OCI-LY7 (cell line): ENCODE data around the gene DENND2D. TPM values are rescaled to one million over a fixed set of nuclear protein-coding genes. Genes with fewer than 3 reads are reported as not detected.

Experiments used
- BruUV-seq: library from RNA; stranded (reverse); fragments of 400-500 nt; replicated peaks from 2 replicates; lab custom pipeline; 2021; lab: Mats Ljungman, UMichigan
- CTCF ChIA-PET: fragments of 300-600 bp; sonication (Branson Sonifier 250); formaldehyde crosslinking; loops from one replicate; lab custom pipeline; 2022; ENCODE audit warnings: antibody characterized with exemption; ENCODE audit not compliant: unreplicated experiment; lab: Charles Lee
- POLR2A ChIA-PET: fragments of 300-600 bp; sonication (Branson Sonifier 250); formaldehyde crosslinking; loops from one replicate; lab custom pipeline; 2022; ENCODE audit warnings: antibody characterized with exemption; lab: Charles Lee
- DNase-seq: peaks from one replicate; pipeline ENCODE4 v3.0.0-alpha.2; 2015; ENCODE audit warnings: low spot score
- H2AFZ ChIP-seq: fragments of 200-600 bp; sonication (generic), shearing (Covaris generic); 2 replicates; pipeline ENCODE4 v1.6.1; 2014; ENCODE audit warnings: mild to moderate bottlenecking, antibody characterized with exemption, low read length, moderate library complexity
- H3K27ac ChIP-seq: fragments of 200-600 bp; sonication (generic); 2 replicates; pipeline ENCODE4 v1.5.1; 2014; ENCODE audit warnings: mixed run types, low read depth, mild to moderate bottlenecking, moderate library complexity, low read length, inconsistent platforms; ENCODE audit not compliant: poor library complexity, severe bottlenecking
- H3K36me3 ChIP-seq: fragments of 200-600 bp; sonication (generic); 2 replicates; pipeline ENCODE4 v1.6.1; 2014; ENCODE audit warnings: mild to moderate bottlenecking, antibody characterized with exemption, low read length, moderate library complexity, mixed read lengths; ENCODE audit not compliant: insufficient read depth
- H3K4me1 ChIP-seq: fragments of 200-600 bp; sonication (generic); 2 replicates; pipeline ENCODE4 v1.5.1; 2014; ENCODE audit warnings: mild to moderate bottlenecking, low read length; ENCODE audit not compliant: insufficient read depth, poor library complexity, severe bottlenecking
- H3K4me2 ChIP-seq: fragments of 200-600 bp; sonication (generic); 2 replicates; pipeline ENCODE4 v1.6.1; 2014; ENCODE audit warnings: mild to moderate bottlenecking, low read length
- H3K4me3 ChIP-seq: fragments of 200-600 bp; sonication (generic); 2 replicates; pipeline ENCODE4 v1.5.1; 2014; ENCODE audit warnings: mild to moderate bottlenecking, low read depth, low read length; ENCODE audit not compliant: poor library complexity, severe bottlenecking
- H3K79me2 ChIP-seq: fragments of 200-600 bp; sonication (generic); 2 replicates; pipeline ENCODE4 v1.6.1; 2016; ENCODE audit warnings: low read depth, mild to moderate bottlenecking, low read length, moderate library complexity, mixed read lengths; ENCODE audit not compliant: insufficient read depth
- H3K9me2 ChIP-seq: fragments of 200-600 bp; sonication (generic); 2 replicates; pipeline ENCODE4 v1.6.1; 2016; ENCODE audit warnings: mild to moderate bottlenecking, low read length, mixed read lengths; ENCODE audit not compliant: insufficient read depth
- H3K9me3 ChIP-seq: fragments of 200-600 bp; sonication (generic); 2 replicates; pipeline ENCODE4 v1.6.1; 2014; ENCODE audit warnings: mild to moderate bottlenecking, mixed run types, low read length, mixed read lengths
- H4K20me1 ChIP-seq: fragments of 200-600 bp; sonication (generic); 2 replicates; pipeline ENCODE4 v1.6.1; 2014; ENCODE audit warnings: mild to moderate bottlenecking, antibody characterized with exemption, low read length, moderate library complexity, mixed read lengths; ENCODE audit not compliant: insufficient read depth
- CTCF ChIP-seq: fragments of 200-600 bp; sonication (generic); conservative IDR thresholded peaks from 2 replicates; pipeline ENCODE4 v1.5.1; 2014; ENCODE audit warnings: mild to moderate bottlenecking, antibody characterized with exemption, low read length, moderate library complexity, mixed read lengths
- EZH2phosphoT487 ChIP-seq: fragments of 200-600 bp; sonication (generic); IDR thresholded peaks from 2 replicates; pipeline ENCODE4 v1.6.1; 2018; ENCODE audit warnings: low read depth, borderline replicate concordance, mild to moderate bottlenecking, mixed run types, antibody characterized with exemption, low read length, moderate library complexity, mixed read lengths
- intact Hi-C: fragments of 100-400 bp; cut with micrococcal nuclease; formaldehyde crosslinking; loops from one replicate; pipeline ENCODE4 v1.10.0; 2022; ENCODE audit not compliant: unreplicated experiment
- total RNA-seq, 2 experiments: library from RNA; depleted of rRNA in 1 of 2; stranded (reverse); fragments of >200 nt in 1 of 2; shearing (Covaris generic) in 1 of 2; gene quantifications; 2 replicates each; pipeline ENCODE4 v1.2.3, GENCODE V29; 2014 to 2022

DENND2D gene
- total RNA-seq, 2 experiments from 2014 or later: 9.8 to 39.9 TPM

DNA sequence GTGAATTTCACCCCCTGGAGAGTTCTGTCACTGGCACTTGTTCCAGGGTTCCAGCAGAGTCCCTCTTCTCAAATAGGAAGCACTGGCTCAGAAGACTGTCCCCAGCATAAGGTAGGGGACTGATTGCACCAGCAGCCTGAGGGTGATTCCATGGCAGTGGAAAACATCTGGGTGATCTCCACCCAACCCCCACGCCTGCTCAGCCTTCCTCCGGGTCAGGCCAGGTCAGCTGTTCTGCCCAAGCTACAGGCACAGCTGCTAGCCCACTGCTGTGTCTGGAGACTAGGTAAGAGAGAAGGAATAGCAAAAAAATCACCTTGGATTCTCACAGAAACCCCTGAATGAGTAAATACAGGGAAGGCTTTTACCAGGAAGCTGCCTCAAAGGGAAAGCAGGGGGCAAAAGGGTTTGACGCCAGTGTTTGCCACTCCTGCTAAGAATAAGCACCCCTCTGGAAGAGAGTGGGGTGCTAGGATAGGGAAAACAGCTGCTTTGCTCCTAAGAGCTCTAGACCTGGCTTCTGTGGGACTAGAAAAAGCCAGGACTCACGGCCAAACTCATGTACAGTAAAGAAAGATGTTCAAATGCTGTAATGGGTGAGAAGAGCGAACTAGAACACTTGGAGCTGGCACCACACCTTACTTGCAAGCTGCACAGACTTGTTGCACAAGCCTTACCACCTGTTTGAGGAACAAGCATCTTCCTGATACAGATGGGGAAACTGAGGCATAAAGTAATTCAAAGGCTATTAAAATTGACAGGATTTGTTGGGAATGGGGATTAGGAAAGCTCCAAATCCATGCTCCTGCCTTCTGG lies 1.0 kb upstream of the DENND2D start:
- Histone ChIP-seq H3K27ac (peak overlapping the region; percentile 7), H3K9me2 (no peaks in the 10 kb centered on the region), H3K4me2 (peak overlapping the region; percentile 98), H3K4me3 (no peak overlapping the region), H2AFZ (no peak overlapping the region; the same call in 1 of the 2 replicates), H3K79me2 (peaks cover 7% of the 10 kb centered on the region; the same call in 1 of the 2 replicates), H3K9me3 (no peaks in the 10 kb centered on the region), H4K20me1 (no peaks in the 10 kb centered on the region), H3K4me1 (peaks cover 79% of the 10 kb centered on the region), H3K36me3 (0 out of 2 replicates have a peak, but pooled peaks cover 4% of the 10 kb centered on the region)
- POLR2A ChIA-PET: interaction anchor here (0.5 to 2.6 kb wide), 4 partner anchors 14 to 34 kb away, joined by 3 to 19 read pairs (median 4); no protein-coding TSS in a partner anchor
- DNase-seq: no peak
- TF ChIP-seq EZH2phosphoT487 (no peak), CTCF (no peak)
- intact Hi-C loops: loop anchor here (5.0 kb wide), 1 partner anchor 59 kb away; the partner anchor contains the start of genes CEPT1 and DRAM2
- BruUV-seq: no TSS peak
- CTCF ChIA-PET: no interaction called here

DNA sequence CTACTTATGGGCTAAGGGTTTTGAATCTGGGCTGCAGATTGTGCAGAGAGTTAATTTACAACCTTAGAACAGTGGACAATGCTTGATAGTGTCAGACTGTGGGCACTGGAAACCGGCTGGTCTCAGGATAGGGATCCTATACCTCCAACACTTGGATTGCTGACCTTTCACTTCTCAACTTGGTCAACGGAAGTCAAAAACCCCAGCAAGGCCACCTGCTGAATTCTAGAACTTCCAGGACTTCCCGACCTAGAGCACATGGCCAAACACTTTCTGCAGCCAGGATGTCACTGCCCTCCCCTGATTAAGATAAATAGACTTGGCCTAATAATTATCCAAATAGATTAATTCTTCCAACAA lies 336 bp upstream of the DENND2D start:
- Histone ChIP-seq H2AFZ (peak overlapping the region; percentile 1; the same call in 1 of the 2 replicates), H3K27ac (no peak overlapping the region), H3K36me3 (peaks cover 10% of the 10 kb centered on the region; the same call in 1 of the 2 replicates), H3K4me1 (peaks cover 76% of the 10 kb centered on the region), H3K4me3 (no peak overlapping the region), H3K79me2 (peaks cover 7% of the 10 kb centered on the region; the same call in 1 of the 2 replicates), H4K20me1 (no peaks in the 10 kb centered on the region), H3K9me2 (no peaks in the 10 kb centered on the region), H3K9me3 (no peaks in the 10 kb centered on the region), H3K4me2 (peak overlapping the region; percentile 98)
- no peak for TF ChIP-seq EZH2phosphoT487
- TF ChIP-seq CTCF: no peak
- BruUV-seq: no TSS peak
- no peak for DNase-seq
- intact Hi-C loops: loop anchor here (5.0 kb wide), 1 partner anchor 58 kb away; the partner anchor contains the start of genes CEPT1 and DRAM2
- POLR2A ChIA-PET: interaction anchor here (2.6 kb wide), 1 partner anchor 19 kb away, joined by 19 read pairs; no protein-coding TSS in a partner anchor
- CTCF ChIA-PET: no interaction called here
